ENCODE measurements around the gene RPL36AL. TPM values are rescaled to one million over a fixed set of nuclear protein-coding genes. Genes with fewer than 3 reads are reported as not detected.

RPL36AL gene
- polyA plus RNA-seq, 1 experiment, result 87.9 TPM

DNA sequence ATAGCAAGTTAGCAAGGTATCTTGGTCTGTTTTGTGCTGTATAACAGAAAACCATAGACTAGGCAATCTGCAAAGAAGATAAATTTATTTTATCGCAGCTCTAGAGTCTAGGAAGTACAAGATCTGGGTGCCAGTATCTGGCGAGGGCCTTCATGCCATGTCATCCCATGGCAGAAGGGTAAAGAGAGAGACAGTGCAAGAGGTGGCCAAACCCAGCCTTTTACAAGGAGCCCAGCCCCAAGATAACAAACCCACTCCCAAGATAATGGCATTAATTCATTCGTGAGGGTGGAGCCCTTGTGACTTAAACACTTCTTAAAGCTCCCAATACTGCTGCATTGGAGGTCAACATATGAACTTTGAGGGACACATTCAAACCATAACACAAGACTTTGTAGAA lies 51.1 kb downstream of the RPL36AL start:
- DNase-seq (ENCODE audit: low read depth), result no peak
- Histone ChIP-seq H3K27me3 (ENCODE audit: control insufficient read depth, insufficient read depth, low read length) (no peaks in the 10 kb centered on the region), H3K36me3 (ENCODE audit: control insufficient read depth, insufficient read depth, low read length) (no peaks in the 10 kb centered on the region), H3K4me3 (ENCODE audit: low read depth, low read length) (no peak overlapping the region)
- CTCF ChIA-PET, result interaction anchor here (0.8 to 1.4 kb wide), 3 partner anchors 18 to 108 kb away, joined by 3 to 5 read pairs (median 4); no protein-coding TSS in a partner anchor
- POLR2A ChIA-PET, result no interaction called here
- TF ChIP-seq CTCF (IDR thresholded peaks at IDR 0.05; ENCODE audit: insufficient read depth, low read depth, low read length), result no peak

Small RNA genes lying within 50 kb of the gene (small RNA-seq; reads per million reads assigned to genes)
- gene AL139099.3 (ENCODE audit: insufficient read length, low read depth, low replicate concordance) (not detected), gene AL139099.4 (ENCODE audit: insufficient read length, low read depth, low replicate concordance) (not detected), gene RF00019 (ENCODE audit: insufficient read length, low read depth, low replicate concordance) (not detected)

Other genes starting within 250 kb of the RPL36AL start
- gene RPS29, start 34.2 kb downstream of the RPL36AL start, polyA plus RNA-seq (2011; rRNA removed), result 3,639 and 4,331 TPM in 2 replicates
- 8.6 and 11.9 TPM in 2 replicates for gene LRR1, start 21.7 kb downstream of the RPL36AL start, polyA plus RNA-seq (2011; rRNA removed)
- 24.1 and 35.2 TPM in 2 replicates for gene MGAT2, start 173 bp upstream of the RPL36AL start, polyA plus RNA-seq (2011; rRNA removed)
- 3.6 and 4.2 TPM in 2 replicates for gene DNAAF2, start 14.6 kb upstream of the RPL36AL start, polyA plus RNA-seq (2011; rRNA removed)
- gene POLE2, start 67.6 kb upstream of the RPL36AL start, polyA plus RNA-seq (2011; rRNA removed), result 3.3 and 5.8 TPM in 2 replicates
- 0.25 and 0.82 TPM in 2 replicates for gene KLHDC1, start 72.5 kb upstream of the RPL36AL start, polyA plus RNA-seq (2011; rRNA removed)
- 47.3 and 66.1 TPM in 2 replicates for gene KLHDC2, start 147.5 kb upstream of the RPL36AL start, polyA plus RNA-seq (2011; rRNA removed)
- gene NEMF, start 232.2 kb upstream of the RPL36AL start, polyA plus RNA-seq (2011; rRNA removed), result 12.6 and 28.5 TPM in 2 replicates